ENCODE results near the gene RPSA. TPM values are rescaled to one million over a fixed set of nuclear protein-coding genes. Genes with fewer than 3 reads are reported as not detected.
A peak's percentile ranks its signal among the peaks of the same experiment; 100 is the strongest.

RPSA gene
- total and polyA plus RNA-seq, 2 experiments from 2014 or later, result 1,591 to 1,827 TPM

- H3K4me2 ChIP-seq, result no peak overlapping the region
- H3K4me1 ChIP-seq (ENCODE audit: insufficient read depth), result no peaks in the 10 kb centered on the region
- H3K36me3 ChIP-seq (ENCODE audit: insufficient read depth), result no peaks in the 10 kb centered on the region
- peak overlapping the region; percentile 70; the same call in 1 of the 2 replicates for H2AFZ ChIP-seq
- H3F3A ChIP-seq (replicated peaks; ENCODE audit: low read depth), result no peaks in the 10 kb centered on the region
- Mint-ChIP-seq H3K4me3 (no peak overlapping the region), H3K27ac (no peak overlapping the region), H3K9me3 (0 out of 3 replicates have a peak, but pooled peaks cover 5% of the 10 kb centered on the region), H3K27me3 (ENCODE audit: insufficient read depth, low read depth, poor library complexity) (peaks cover 2% of the 10 kb centered on the region), H3K4me1 (peaks cover 6% of the 10 kb centered on the region; the same call in 2 of the 3 replicates), H3K36me3 (ENCODE audit: low read depth) (peaks cover 3% of the 10 kb centered on the region; the same call in 1 of the 3 replicates)
- no peaks in the 10 kb centered on the region for H3K79me2 ChIP-seq (replicated peaks; ENCODE audit: insufficient read depth)
- no peak overlapping the region for H3K4me3 ChIP-seq
- peaks cover 3% of the 10 kb centered on the region; the same call in 1 of the 2 replicates for H3K9me2 ChIP-seq (ENCODE audit: insufficient read depth)
- no peaks in the 10 kb centered on the region for H3K27me3 ChIP-seq (ENCODE audit: insufficient read depth)
- ATAC-seq (peak; percentile 25; the same call in 1 of the 3 replicates), DNase-seq (ENCODE audit: low spot score) (no peak)
- TF ChIP-seq REST (IDR thresholded peaks at IDR 0.05; ENCODE audit: unreplicated experiment) (no peak), ZNF462 (CRISPR knock-in tag; IDR thresholded peaks at IDR 0.05) (no peak), POLR2AphosphoS5 (IDR thresholded peaks at IDR 0.05; ENCODE audit: low read depth) (no peak), ZNF331 (CRISPR knock-in tag; IDR thresholded peaks at IDR 0.05; ENCODE audit: low read depth) (no peak), JUNB (IDR thresholded peaks at IDR 0.05; ENCODE audit: unreplicated experiment) (no peak), STAT1 (IDR thresholded peaks at IDR 0.05; ENCODE audit: unreplicated experiment) (no peak), ZNF114 (CRISPR knock-in tag; IDR thresholded peaks at IDR 0.05) (no peak), CTCF (conservative IDR thresholded peaks at IDR 0.05; ENCODE audit: low read depth in 2 of 2) (no peak), EZH2 (IDR thresholded peaks at IDR 0.05; ENCODE audit: low read depth, unreplicated experiment) (no peak), NANOG (IDR thresholded peaks at IDR 0.05; ENCODE audit: borderline replicate concordance) (no peak), CREB1 (CRISPR knock-in tag; IDR thresholded peaks at IDR 0.05; ENCODE audit: low read depth) (no peak), EZH2phosphoT487 (IDR thresholded peaks at IDR 0.05; ENCODE audit: unreplicated experiment) (no peak), ETS1 (IDR thresholded peaks at IDR 0.05) (no peak)
- no peak overlapping the region for H3K27ac ChIP-seq (ENCODE audit: low read depth)
- no peaks in the 10 kb centered on the region for H4K20me1 ChIP-seq (replicated peaks; ENCODE audit: insufficient read depth)
Measured at GRCh38 chr3:39460677-39461076, 54.2 kb downstream of the RPSA start.
